H9 (cell line): ENCODE results near the gene ITGB7. TPM values are rescaled to one million over a fixed set of nuclear protein-coding genes. Genes with fewer than 3 reads are reported as not detected.

Source experiments
- DNase-seq: peaks from one replicate; pipeline ENCODE4 v3.0.0-alpha.2; 2017
- H2AFZ ChIP-seq: one replicate; pipeline ENCODE4 v1.6.1; 2013; ENCODE audit warnings: mild to moderate bottlenecking, low read length, control low read depth, moderate library complexity
- H2AK5ac ChIP-seq: 2 replicates; pipeline ENCODE4 v1.6.1; 2013; ENCODE audit warnings: low read length, control low read depth, mixed read lengths; ENCODE audit not compliant: insufficient read length
- H2BK120ac ChIP-seq: one replicate; pipeline ENCODE4 v1.6.1; 2013; ENCODE audit warnings: low read depth, mild to moderate bottlenecking, low read length, control low read depth, inconsistent platforms; ENCODE audit not compliant: poor library complexity, severe bottlenecking
- H2BK12ac ChIP-seq: 2 replicates; pipeline ENCODE4 v1.6.1; 2013; ENCODE audit warnings: low read length, control low read depth, mixed read lengths, low read depth; ENCODE audit not compliant: insufficient read length
- H2BK15ac ChIP-seq: 2 replicates; pipeline ENCODE4 v1.6.1; 2013; ENCODE audit warnings: low read depth, low read length, control low read depth
- H2BK20ac ChIP-seq: one replicate; pipeline ENCODE4 v1.6.1; 2013; ENCODE audit warnings: low read depth, mild to moderate bottlenecking, low read length, control low read depth, inconsistent platforms; ENCODE audit not compliant: poor library complexity, severe bottlenecking
- H2BK5ac ChIP-seq: 2 replicates; pipeline ENCODE4 v1.6.1; 2013; ENCODE audit warnings: low read length, control low read depth, mixed read lengths; ENCODE audit not compliant: insufficient read length
- H3K14ac ChIP-seq: 2 replicates; pipeline ENCODE4 v1.6.1; 2013; ENCODE audit warnings: low read length, control low read depth; ENCODE audit not compliant: insufficient read depth
- H3K18ac ChIP-seq: 2 replicates; pipeline ENCODE4 v1.6.1; 2013; ENCODE audit warnings: low read depth, mild to moderate bottlenecking, mixed read lengths, low read length, control low read depth; ENCODE audit not compliant: insufficient read length
- H3K23ac ChIP-seq: 2 replicates; pipeline ENCODE4 v1.6.1; 2013; ENCODE audit warnings: low read length, control low read depth, mixed read lengths, low read depth; ENCODE audit not compliant: insufficient read length
- H3K23me2 ChIP-seq: 2 replicates; pipeline ENCODE4 v1.6.1; 2013; ENCODE audit warnings: low read depth, mild to moderate bottlenecking, mixed read lengths, low read length, control low read depth; ENCODE audit not compliant: insufficient read length, poor library complexity, severe bottlenecking
- H3K27ac ChIP-seq: 2 replicates; pipeline ENCODE4 v1.5.1; 2013; ENCODE audit warnings: low read length, control low read depth, mixed read lengths, low read depth; ENCODE audit not compliant: insufficient read length
- H3K27me3 ChIP-seq: 2 replicates; pipeline ENCODE4 v1.6.1; 2013; ENCODE audit warnings: low read length, control low read depth, inconsistent platforms; ENCODE audit not compliant: insufficient read depth
- H3K4ac ChIP-seq: 2 replicates; pipeline ENCODE4 v1.6.1; 2013; ENCODE audit warnings: low read depth, mild to moderate bottlenecking, control low read depth, inconsistent platforms, low read length, moderate library complexity
- H3K4me1 ChIP-seq: 2 replicates; pipeline ENCODE4 v1.6.1; 2013; ENCODE audit warnings: low read length, control low read depth, inconsistent platforms; ENCODE audit not compliant: insufficient read depth
- H3K4me2 ChIP-seq: 2 replicates; pipeline ENCODE4 v1.6.1; 2013; ENCODE audit warnings: low read length, control low read depth, mixed read lengths; ENCODE audit not compliant: insufficient read length, insufficient read depth
- H3K56ac ChIP-seq: 2 replicates; pipeline ENCODE4 v1.6.1; 2013; ENCODE audit warnings: low read depth, mild to moderate bottlenecking, mixed read lengths, low read length, control low read depth; ENCODE audit not compliant: insufficient read length
- H3K79me1 ChIP-seq: 2 replicates; pipeline ENCODE4 v1.6.1; 2013; ENCODE audit warnings: low read depth, mild to moderate bottlenecking, moderate library complexity, low read length, control low read depth, inconsistent platforms; ENCODE audit not compliant: insufficient read depth, poor library complexity, severe bottlenecking
- H3K79me2 ChIP-seq: 2 replicates; pipeline ENCODE4 v1.6.1; 2013; ENCODE audit warnings: low read length, control low read depth, inconsistent platforms; ENCODE audit not compliant: insufficient read depth
- H3K9ac ChIP-seq: 2 replicates; pipeline ENCODE4 v1.6.1; 2013; ENCODE audit warnings: low read length, control low read depth, mixed read lengths; ENCODE audit not compliant: insufficient read length; ENCODE audit errors: extremely low read depth
- H3K9me3 ChIP-seq: one replicate; pipeline ENCODE4 v1.6.1; 2013; ENCODE audit warnings: low read depth, low read length, inconsistent platforms; ENCODE audit not compliant: control insufficient read depth
- H3T11ph ChIP-seq: one replicate; pipeline ENCODE4 v1.6.1; 2013; ENCODE audit warnings: mild to moderate bottlenecking, low read length, control low read depth, inconsistent platforms
- H4K20me1 ChIP-seq: one replicate; pipeline ENCODE4 v1.6.1; 2013; ENCODE audit not compliant: control insufficient read depth, insufficient read length, insufficient read depth
- H4K5ac ChIP-seq: 2 replicates; pipeline ENCODE4 v1.6.1; 2013; ENCODE audit warnings: low read depth, mild to moderate bottlenecking, mixed read lengths, low read length, control low read depth; ENCODE audit not compliant: insufficient read length
- H4K8ac ChIP-seq: replicated peaks from 2 replicates; pipeline ENCODE4 v1.6.1; 2013; ENCODE audit warnings: low read length, control low read depth, mixed read lengths, low read depth; ENCODE audit not compliant: insufficient read length
- H4K91ac ChIP-seq: 2 replicates; pipeline ENCODE4 v1.6.1; 2013; ENCODE audit warnings: low read depth, mild to moderate bottlenecking, moderate library complexity, mixed read lengths, low read length, control low read depth; ENCODE audit not compliant: insufficient read length
- H3K27ac Mint-ChIP-seq, 3 experiments: 2 replicates in 2 of 3; 3 replicates in 1 of 3; pipeline ENCODE4 v1.8.0; 2020 to 2021; ENCODE audit warnings: mixed read lengths in 3 of 3, mild to moderate bottlenecking in 1 of 3, moderate library complexity in 1 of 3
- H3K27me3 Mint-ChIP-seq: 2 replicates; pipeline ENCODE4 v1.8.0; 2021; ENCODE audit warnings: low read depth, mild to moderate bottlenecking, moderate library complexity, mixed read lengths
- H3K36me3 Mint-ChIP-seq, 3 experiments: 2 replicates in 2 of 3; 3 replicates in 1 of 3; pipeline ENCODE4 v1.8.0; 2020 to 2021; ENCODE audit warnings: low read depth in 3 of 3, mixed read lengths in 3 of 3; ENCODE audit not compliant: insufficient read depth in 1 of 3
- H3K4me1 Mint-ChIP-seq, 2 experiments: 2 replicates each; pipeline ENCODE4 v1.8.0; 2020; ENCODE audit warnings: mixed read lengths in 2 of 2
- H3K4me3 Mint-ChIP-seq, 2 experiments: 2 replicates in 1 of 2; 3 replicates in 1 of 2; pipeline ENCODE4 v1.8.0; 2020 to 2021; ENCODE audit warnings: mild to moderate bottlenecking in 2 of 2, mixed read lengths in 2 of 2, moderate library complexity in 1 of 2
- H3K9me3 Mint-ChIP-seq, 2 experiments: 2 replicates in 1 of 2; 3 replicates in 1 of 2; pipeline ENCODE4 v1.8.0; 2020; ENCODE audit warnings: mild to moderate bottlenecking in 2 of 2, mixed read lengths in 2 of 2, moderate library complexity in 1 of 2
- CTCF ChIP-seq: fragments of 200-600 bp; sonication (generic); conservative IDR thresholded peaks from 3 replicates; pipeline ENCODE4 v1.8.0; 2021; ENCODE audit warnings: antibody characterized with exemption, mild to moderate bottlenecking
- WGBS: extraction: QIAGEN DNeasy Blood & Tissue Kit; methylation state at CpG from one replicate; pipeline ENCODE4 v1.1.7; 2013; ENCODE audit warnings: missing lambda C conversion rate, low lambda C conversion rate, mixed read lengths; ENCODE audit not compliant: insufficient read length; ENCODE audit errors: extremely low coverage; 5-methylcytosine and 5-hydroxymethylcytosine counted together
- total RNA-seq: library from RNA; stranded (reverse); gene quantifications from 2 replicates; pipeline ENCODE4 v1.2.1, GENCODE V29; 2021

ITGB7 gene
- total RNA-seq, 1 experiment from 2014 or later = 0.39 TPM

DNA sequence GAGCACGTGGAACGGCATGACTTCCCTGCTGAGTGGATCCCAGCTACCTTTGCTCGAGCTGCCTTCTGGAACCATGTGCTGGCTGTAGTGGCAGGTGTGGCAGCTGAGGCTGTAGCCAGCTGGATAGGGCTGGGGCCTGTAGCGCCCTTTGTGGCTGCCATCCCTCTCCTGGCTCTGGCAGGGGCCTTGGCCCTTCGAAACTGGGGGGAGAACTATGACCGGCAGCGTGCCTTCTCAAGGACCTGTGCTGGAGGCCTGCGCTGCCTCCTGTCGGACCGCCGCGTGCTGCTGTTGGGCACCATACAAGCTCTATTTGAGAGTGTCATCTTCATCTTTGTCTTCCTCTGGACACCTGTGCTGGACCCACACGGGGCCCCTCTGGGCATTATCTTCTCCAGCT, 46.2 kb upstream of the ITGB7 start:
- Histone ChIP-seq H3K4me2 (no peak overlapping the region), H3K23me2 (peaks cover 14% of the 10 kb centered on the region), H2AK5ac (no peak overlapping the region), H2BK120ac (no peak overlapping the region), H3K9ac (no peak overlapping the region), H3K18ac (no peak overlapping the region), H4K20me1 (no peaks in the 10 kb centered on the region), H3K14ac (no peak overlapping the region), H3K23ac (no peak overlapping the region), H3K27ac (no peak overlapping the region), H3K56ac (no peak overlapping the region), H4K5ac (no peak overlapping the region), H3K4me1 (peaks cover 3% of the 10 kb centered on the region; the same call in 1 of the 2 replicates), H2BK15ac (no peak overlapping the region), H3K27me3 (no peaks in the 10 kb centered on the region), H3K4ac (no peak overlapping the region), H2BK20ac (no peak overlapping the region), H3K9me3 (no peaks in the 10 kb centered on the region), H4K8ac (no peak overlapping the region), H2BK12ac (no peak overlapping the region), H3T11ph (no peak overlapping the region), H3K79me1 (peaks cover 4% of the 10 kb centered on the region), H2AFZ (no peak overlapping the region), H2BK5ac (no peak overlapping the region), H4K91ac (no peak overlapping the region), H3K79me2 (peaks cover 3% of the 10 kb centered on the region; the same call in 1 of the 2 replicates)
- no CpG with 5 or more reads among the region's 13 CpGs for WGBS
- DNase-seq = no peak
- H3K4me3 Mint-ChIP-seq = peak overlapping the region; percentile 94 to 98; a peak in 4 of 5 replicates
- no peak for TF ChIP-seq CTCF
- no peak overlapping the region for H3K27ac Mint-ChIP-seq
- H3K9me3 Mint-ChIP-seq = no peaks in the 10 kb centered on the region
- no peaks in the 10 kb centered on the region; the same call in 1 of the 2 replicates for H3K27me3 Mint-ChIP-seq
- peaks cover 18 to 19% of the 10 kb centered on the region in 2 experiments for H3K4me1 Mint-ChIP-seq
- H3K36me3 Mint-ChIP-seq = peaks cover 3 to 6% (median 5%) of the 10 kb centered on the region in 3 experiments; a peak in 4 of 7 replicates
